Muscle layer of duodenum (tissue), 2 donors: ENCODE data around the gene CSKMT.
"Not testable (repeated sequence)": the region's sequence is repeated elsewhere in the genome, so short reads cannot be mapped to it uniquely, and the experiment has no call there.

Experiments used
- H3K27ac ChIP-seq: one replicate; pipeline ENCODE4 v1.7.0; 2013; ENCODE audit warnings: mild to moderate bottlenecking, low read length
- H3K27me3 ChIP-seq: one replicate; pipeline ENCODE4 v1.7.0; 2013; ENCODE audit warnings: low read depth, mild to moderate bottlenecking, control low read depth, low read length
- H3K36me3 ChIP-seq, 2 donors: one replicate each; pipeline ENCODE4 v1.7.0; 2013; ENCODE audit warnings: low read length in 2 of 2, control low read depth in 1 of 2, mild to moderate bottlenecking in 1 of 2; ENCODE audit not compliant: insufficient read depth in 2 of 2, control insufficient read depth in 1 of 2
- H3K4me1 ChIP-seq, 2 donors: one replicate each; pipeline ENCODE4 v1.7.0; 2013; ENCODE audit warnings: low read length in 2 of 2, mild to moderate bottlenecking in 2 of 2, control low read depth in 1 of 2, moderate library complexity in 1 of 2; ENCODE audit not compliant: insufficient read depth in 2 of 2, control insufficient read depth in 1 of 2
- H3K4me3 ChIP-seq, 2 donors: one replicate each; pipeline ENCODE4 v1.7.0; 2013; ENCODE audit warnings: low read length in 2 of 2, low read depth in 1 of 2, mild to moderate bottlenecking in 1 of 2
- H3K9me3 ChIP-seq, 2 donors: one replicate each; pipeline ENCODE4 v1.7.0; 2013; ENCODE audit warnings: low read length in 2 of 2, control low read depth in 1 of 2, mild to moderate bottlenecking in 1 of 2; ENCODE audit not compliant: control insufficient read depth in 1 of 2
- donor health status: healthy.

Gene CSKMT

GRCh38 chr11:62694455-62695167 lies 29.5 kb downstream of the CSKMT start:
- Histone ChIP-seq H3K36me3 (peaks cover 25 to 30% of the 10 kb centered on the region in 2 donors), H3K9me3 (no peaks in the 10 kb centered on the region), H3K27ac (no peak overlapping the region)

DNA sequence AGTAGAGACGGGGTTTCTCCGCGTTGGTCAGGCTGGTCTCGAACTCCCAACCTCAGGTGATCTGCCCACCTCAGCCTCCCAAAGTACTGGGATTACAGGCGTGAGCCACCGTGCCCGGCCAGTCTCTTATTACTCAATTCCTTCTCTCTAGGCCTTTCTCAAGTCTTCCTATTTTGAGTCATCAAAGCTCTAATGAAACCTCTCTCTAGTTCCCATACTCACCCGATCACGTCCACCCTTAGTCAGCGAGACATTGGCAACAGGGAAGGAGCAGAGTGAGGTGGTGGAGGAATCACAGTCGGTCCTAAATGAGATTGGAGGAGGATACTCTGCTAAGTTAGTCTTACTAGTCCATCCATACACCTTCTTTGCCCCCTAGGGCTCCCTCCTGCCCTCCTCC lies 37.1 kb downstream of the CSKMT start:
- Histone ChIP-seq H3K27ac (no peak overlapping the region), H3K4me1 (peaks cover 13 to 19% of the 10 kb centered on the region in 2 donors)

More at GRCh38 chr11:62694455-62695167, 29.5 kb downstream of the CSKMT start:
- H3K4me3 ChIP-seq, result no peak overlapping the region
- H3K4me1 ChIP-seq, result peaks cover 0 to 12% of the 10 kb centered on the region in 2 donors
- no peaks in the 10 kb centered on the region for H3K27me3 ChIP-seq

DNA sequence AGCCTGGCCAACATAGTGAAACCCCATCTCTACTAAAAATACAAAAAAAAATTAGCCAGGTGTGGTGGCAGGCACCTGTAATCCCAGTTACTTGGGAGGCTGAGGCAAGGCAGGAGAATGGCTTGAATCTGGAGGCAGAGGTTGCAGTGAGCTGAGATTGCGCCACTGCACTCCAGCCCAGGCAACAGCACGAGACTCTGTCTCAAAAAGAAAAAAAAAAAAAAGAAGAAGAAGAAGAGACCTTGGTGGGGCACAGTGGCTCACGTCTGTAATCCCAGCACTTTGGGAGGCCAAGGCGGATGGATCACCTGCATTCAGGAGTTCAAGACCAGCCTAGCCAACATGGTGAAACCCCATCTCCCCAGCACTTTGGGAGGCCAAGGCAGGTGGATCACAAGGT lies 38.8 kb downstream of the CSKMT start:
- H3K9me3 ChIP-seq, H3K27ac ChIP-seq, H3K36me3 ChIP-seq, H3K4me3 ChIP-seq, H3K27me3 ChIP-seq: not testable (repeated sequence)
- peaks cover 17 to 33% of the 10 kb centered on the region in 2 donors for H3K4me1 ChIP-seq

More for the DNA sequence above, 37.1 kb downstream of the CSKMT start:
- Histone ChIP-seq H3K9me3 (no peaks in the 10 kb centered on the region), H3K27me3 (no peaks in the 10 kb centered on the region), H3K4me3 (no peak overlapping the region), H3K36me3 (peaks cover 0 to 3% of the 10 kb centered on the region in 2 donors)

- H3K4me1 ChIP-seq, result peaks cover 22 to 39% of the 10 kb centered on the region in 2 donors
Observed at GRCh38 chr11:62705413-62705812, 40.3 kb downstream of the CSKMT start.

GRCh38 chr11:62705880-62706849 lies 41.1 kb downstream of the CSKMT start:
- Histone ChIP-seq H3K9me3 (no peaks in the 10 kb centered on the region), H3K4me3 (peak overlapping the region; percentile 79 to 91), H3K27me3 (no peaks in the 10 kb centered on the region), H3K4me1 (peaks cover 23 to 44% of the 10 kb centered on the region in 2 donors), H3K36me3 (peaks cover 2 to 7% of the 10 kb centered on the region in 2 donors), H3K27ac (peak overlapping the region; percentile 88)

More at GRCh38 chr11:62705413-62705812, 40.3 kb downstream of the CSKMT start:
- no peaks in the 10 kb centered on the region for H3K27me3 ChIP-seq
- H3K4me3 ChIP-seq, result peak overlapping the region; percentile 79 to 91
- H3K9me3 ChIP-seq, result no peaks in the 10 kb centered on the region
- peaks cover 2 to 3% of the 10 kb centered on the region in 2 donors for H3K36me3 ChIP-seq
- H3K27ac ChIP-seq, result peak overlapping the region; percentile 88

DNA sequence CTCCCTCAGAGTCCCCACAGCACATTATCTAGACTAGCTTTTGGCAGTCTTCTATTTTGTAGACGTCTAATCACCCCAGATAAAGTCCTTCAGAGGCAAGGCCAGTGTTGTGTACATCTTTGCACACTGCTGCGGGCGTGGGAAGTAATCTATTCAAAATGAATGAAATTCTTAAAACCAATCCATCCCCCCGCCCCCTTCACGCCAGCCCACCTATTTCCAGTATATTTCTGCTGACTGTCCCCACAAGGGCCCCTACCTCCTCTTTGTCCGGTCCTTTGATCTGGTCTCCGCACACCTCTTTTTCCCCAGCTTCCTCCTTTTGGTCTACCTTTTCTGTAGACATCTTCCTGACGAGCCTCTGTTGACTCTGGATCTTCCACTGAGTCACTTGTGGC lies 41.7 kb downstream of the CSKMT start:
- H3K4me1 ChIP-seq, result peaks cover 23 to 44% of the 10 kb centered on the region in 2 donors
- H3K36me3 ChIP-seq, result peaks cover 0 to 11% of the 10 kb centered on the region in 2 donors
- H3K27ac ChIP-seq, result peak overlapping the region; percentile 67
- no peaks in the 10 kb centered on the region for H3K27me3 ChIP-seq
- peak overlapping the region; percentile 79 to 91 for H3K4me3 ChIP-seq
- no peaks in the 10 kb centered on the region for H3K9me3 ChIP-seq

DNA sequence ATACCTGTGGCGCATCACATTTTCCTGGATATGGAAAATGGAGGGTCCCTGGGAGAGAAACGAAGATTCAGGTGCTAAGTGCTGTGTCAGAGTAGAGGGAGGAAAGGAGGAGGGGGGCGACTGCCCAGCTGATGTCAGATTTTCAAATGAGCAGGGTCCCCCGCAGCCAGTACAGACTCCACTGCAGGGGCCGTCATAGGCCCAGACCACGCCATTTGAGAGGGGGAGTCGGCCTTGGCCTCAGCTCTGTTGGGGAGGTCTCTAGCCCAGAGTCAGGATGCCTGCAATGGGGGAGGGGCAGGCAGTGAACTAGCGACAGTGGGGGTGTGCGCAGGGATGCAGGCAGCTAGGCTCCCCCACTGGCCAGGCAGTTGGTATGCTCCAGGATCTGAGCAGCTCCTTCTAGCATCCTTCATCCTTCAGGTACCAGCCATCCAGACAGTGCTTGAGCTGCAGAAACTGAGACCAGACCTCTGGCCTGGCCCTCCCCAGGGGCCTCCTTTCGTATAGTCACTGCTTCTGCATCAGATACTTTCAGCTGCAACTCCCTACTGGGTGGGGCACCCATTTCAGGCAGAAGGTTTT lies 42.3 kb downstream of the CSKMT start, which contains the start of the genes BSCL2 and GNG3:
TSS of gene BSCL2 (minus strand) at position 148 of the 585 bp plus-strand sequence. CDS start 229 bp downstream, outside the sequence.
TSS of gene GNG3 (plus strand) at position 400 of the 585 bp plus-strand sequence. CDS start 620 bp downstream, outside the sequence.
- H3K9me3 ChIP-seq, result no peaks in the 10 kb centered on the region
- H3K4me1 ChIP-seq, result peaks cover 23 to 44% of the 10 kb centered on the region in 2 donors
- H3K27ac ChIP-seq, result peak within 1 kb of the TSS; percentile 67
- H3K4me3 ChIP-seq, result peak within 1 kb of the TSS; percentile 79 to 91
- H3K36me3 ChIP-seq, result peaks cover 4 to 15% of the 10 kb centered on the region in 2 donors
- no peaks in the 10 kb centered on the region for H3K27me3 ChIP-seq

- peaks cover 11 to 19% of the 10 kb centered on the region in 2 donors for H3K36me3 ChIP-seq
- peak overlapping the region; percentile 70 to 76 for H3K4me3 ChIP-seq
- H3K4me1 ChIP-seq, result peaks cover 23 to 44% of the 10 kb centered on the region in 2 donors
- H3K27ac ChIP-seq, result peak overlapping the region; percentile 94
- no peaks in the 10 kb centered on the region for H3K27me3 ChIP-seq
- H3K9me3 ChIP-seq, result no peaks in the 10 kb centered on the region
Observed at GRCh38 chr11:62708392-62708791, 43.3 kb downstream of the CSKMT start.

DNA sequence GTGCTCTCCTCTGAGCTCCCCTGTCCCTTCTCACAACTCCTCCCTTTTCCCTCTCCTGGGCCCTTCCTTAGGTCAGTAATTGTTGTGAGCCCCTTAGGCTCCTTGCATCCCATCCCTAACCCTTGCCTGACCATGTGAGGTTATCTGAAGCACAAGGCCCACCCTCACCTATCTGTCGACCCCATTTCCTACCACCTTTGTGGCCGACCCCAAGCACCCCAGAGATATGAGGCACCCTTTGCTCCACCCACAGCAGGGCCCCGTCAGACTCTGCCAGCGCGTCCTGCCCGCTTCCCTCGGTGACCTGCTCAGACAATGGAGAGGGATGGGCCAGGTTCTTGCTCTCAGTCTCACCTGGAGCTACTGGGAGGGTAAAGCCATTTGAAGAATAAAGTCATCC lies 43.7 kb downstream of the CSKMT start:
- H3K27me3 ChIP-seq, result no peaks in the 10 kb centered on the region
- peaks cover 23 to 44% of the 10 kb centered on the region in 2 donors for H3K4me1 ChIP-seq
- H3K4me3 ChIP-seq, result peak overlapping the region; percentile 70 to 76
- H3K36me3 ChIP-seq, result peaks cover 15 to 23% of the 10 kb centered on the region in 2 donors
- H3K27ac ChIP-seq, result peak overlapping the region; percentile 94
- H3K9me3 ChIP-seq, result no peaks in the 10 kb centered on the region

GRCh38 chr11:62709247-62710000 lies 44.3 kb downstream of the CSKMT start:
- peak overlapping the region; percentile 70 to 76 for H3K4me3 ChIP-seq
- no peaks in the 10 kb centered on the region for H3K9me3 ChIP-seq
- peaks cover 20 to 27% of the 10 kb centered on the region in 2 donors for H3K36me3 ChIP-seq
- peaks cover 23 to 44% of the 10 kb centered on the region in 2 donors for H3K4me1 ChIP-seq
- H3K27ac ChIP-seq, result peak overlapping the region; percentile 94
- no peaks in the 10 kb centered on the region for H3K27me3 ChIP-seq
